GM12878 (cell line): ENCODE data around the gene PPP1R18.

Experiments used
- ETV6 ChIP-seq, 2 experiments: fragments of 450-650 bp in 1 of 2; IDR thresholded peaks in 1 of 2; conservative IDR thresholded peaks in 1 of 2; 2 replicates each; pipeline ENCODE4 v1.6.1; 2014; ENCODE audit warnings: antibody characterized with exemption in 1 of 2, borderline replicate concordance in 1 of 2, low read depth in 1 of 2, mild to moderate bottlenecking in 1 of 2, moderate library complexity in 1 of 2
- HDAC2 ChIP-seq: fragments of 200-600 bp; sonication (generic); IDR thresholded peaks from 2 replicates; pipeline ENCODE4 v1.6.1; 2017
- SP1 ChIP-seq: IDR thresholded peaks from one replicate; pipeline ENCODE4 v1.6.1; 2011; ENCODE audit warnings: low read depth, low read length

DNA sequence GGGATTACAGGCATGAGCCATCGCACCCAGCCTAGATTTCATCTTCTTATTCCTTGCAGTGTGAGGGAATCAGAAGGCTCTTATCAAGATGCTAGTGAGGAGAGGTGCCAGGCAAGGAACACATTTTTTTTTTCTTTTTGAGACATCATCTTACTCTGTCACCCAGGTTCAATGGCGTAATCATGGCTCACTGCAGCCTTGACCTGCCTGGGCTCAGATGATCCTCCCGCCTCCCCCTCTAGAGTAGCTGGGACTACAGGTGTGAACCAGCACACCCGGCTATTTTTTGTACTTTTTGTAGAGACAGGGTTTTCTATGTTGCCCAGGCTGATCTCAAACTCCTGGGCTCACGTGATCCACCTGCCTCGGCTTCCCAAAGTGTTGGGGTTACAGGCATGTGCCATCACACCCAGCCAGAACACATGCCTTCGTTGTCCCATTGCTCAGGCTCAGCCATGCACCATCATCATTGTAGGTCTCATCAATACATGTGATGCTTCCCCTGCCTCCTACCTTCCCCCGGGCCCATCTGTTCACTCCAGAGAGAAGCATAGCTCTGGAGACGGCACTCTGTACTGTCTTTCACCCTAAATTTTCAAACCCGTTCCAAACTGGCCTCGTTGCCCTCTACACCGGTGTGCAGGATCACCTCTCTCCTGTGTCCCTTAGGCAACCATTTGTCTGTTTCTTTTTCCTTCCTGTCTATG lies 45.9 kb upstream of the PPP1R18 start:
- TF ChIP-seq SP1 = no peak
- no peak for TF ChIP-seq HDAC2
- no peak for TF ChIP-seq ETV6 (conservative IDR thresholded peaks at IDR 0.05 in 1 of 2, IDR thresholded peaks at IDR 0.05 in 1 of 2; ENCODE audit: borderline replicate concordance in 1 of 2, low read depth in 1 of 2)
